ENCODE results near the gene SFN. TPM values are rescaled to one million over a fixed set of nuclear protein-coding genes. Genes with fewer than 3 reads are reported as not detected.

SFN gene
- total RNA-seq, 4 donors from 2014 or later = 0.81 to 51.6 (median 6.9) TPM

DNA sequence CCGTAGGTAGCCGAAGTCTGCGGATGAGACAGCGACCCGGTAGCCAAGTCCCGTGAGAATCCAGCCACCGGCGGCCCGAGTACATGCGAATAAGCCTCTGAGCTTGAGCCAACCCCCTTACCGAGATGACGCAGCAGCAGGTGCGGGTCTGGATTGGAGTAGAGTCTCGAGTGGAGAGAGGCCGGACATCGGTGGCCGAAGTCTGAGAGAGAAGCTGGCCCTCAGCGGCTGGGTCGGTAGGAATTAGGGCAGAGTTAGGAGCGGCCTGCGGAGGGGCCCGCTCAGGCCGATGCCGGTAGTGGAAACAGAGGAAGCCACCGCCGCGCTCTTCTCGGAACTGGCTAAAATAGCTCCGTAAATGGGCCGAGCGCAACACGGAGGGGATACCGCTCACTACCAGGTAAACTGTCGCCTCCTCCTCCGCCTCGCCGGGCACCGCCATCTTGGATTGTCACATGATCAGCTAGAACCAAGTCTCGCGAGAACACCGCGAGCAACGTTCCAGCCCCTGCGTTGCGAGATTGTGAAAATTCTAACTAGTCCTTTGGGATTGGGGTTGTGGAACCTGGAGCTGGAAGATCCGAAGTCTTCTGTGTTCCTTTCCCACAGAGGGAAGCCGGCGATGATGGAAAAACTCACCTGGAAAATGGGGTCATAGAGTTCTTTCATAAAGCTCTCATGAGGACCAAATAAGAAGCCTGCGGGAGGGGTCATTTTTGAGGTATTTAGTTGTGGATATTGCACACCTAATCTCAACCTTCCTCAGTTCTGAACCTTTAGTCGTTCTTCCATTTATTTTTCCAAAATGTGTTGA, 37.3 kb downstream of the SFN start, which contains the start of gene GPATCH3:
GPATCH3 (minus strand) TSS at position 467 of the 814 bp plus-strand sequence; CDS start at position 442, 25 bp downstream.
- WGBS, 2 donors (ENCODE audit: low coverage in 1 of 2) = 1 to 2% methylated on average over 7 to 16 of the region's 50 CpGs
- Histone ChIP-seq H3K36me3 (peaks cover 0 to 37% of the 10 kb centered on the region in 2 donors), H3K27ac (peak within 1 kb of the TSS; percentile 79 to 86 (median 84)), H3K4me3 (peak within 1 kb of the TSS; percentile 83 to 86), H3K27me3 (no peaks in the 10 kb centered on the region), H3K4me1 (peaks cover 6 to 28% (median 10%) of the 10 kb centered on the region in 3 donors), H3K9me3 (no peaks in the 10 kb centered on the region)
- TF ChIP-seq EP300 (IDR thresholded peaks at IDR 0.05) (no peak), POLR2AphosphoS5 (IDR thresholded peaks at IDR 0.05) (peak; percentile 60), POLR2A (IDR thresholded peaks at IDR 0.05) (peak; percentile 35 to 39)
- TF ChIP-seq, protein P1, sequence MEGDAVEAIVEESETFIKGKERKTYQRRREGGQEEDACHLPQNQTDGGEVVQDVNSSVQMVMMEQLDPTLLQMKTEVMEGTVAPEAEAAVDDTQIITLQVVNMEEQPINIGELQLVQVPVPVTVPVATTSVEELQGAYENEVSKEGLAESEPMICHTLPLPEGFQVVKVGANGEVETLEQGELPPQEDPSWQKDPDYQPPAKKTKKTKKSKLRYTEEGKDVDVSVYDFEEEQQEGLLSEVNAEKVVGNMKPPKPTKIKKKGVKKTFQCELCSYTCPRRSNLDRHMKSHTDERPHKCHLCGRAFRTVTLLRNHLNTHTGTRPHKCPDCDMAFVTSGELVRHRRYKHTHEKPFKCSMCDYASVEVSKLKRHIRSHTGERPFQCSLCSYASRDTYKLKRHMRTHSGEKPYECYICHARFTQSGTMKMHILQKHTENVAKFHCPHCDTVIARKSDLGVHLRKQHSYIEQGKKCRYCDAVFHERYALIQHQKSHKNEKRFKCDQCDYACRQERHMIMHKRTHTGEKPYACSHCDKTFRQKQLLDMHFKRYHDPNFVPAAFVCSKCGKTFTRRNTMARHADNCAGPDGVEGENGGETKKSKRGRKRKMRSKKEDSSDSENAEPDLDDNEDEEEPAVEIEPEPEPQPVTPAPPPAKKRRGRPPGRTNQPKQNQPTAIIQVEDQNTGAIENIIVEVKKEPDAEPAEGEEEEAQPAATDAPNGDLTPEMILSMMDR (IDR thresholded peaks at IDR 0.05) = no peak
- ATAC-seq = peak; percentile 91

DNA sequence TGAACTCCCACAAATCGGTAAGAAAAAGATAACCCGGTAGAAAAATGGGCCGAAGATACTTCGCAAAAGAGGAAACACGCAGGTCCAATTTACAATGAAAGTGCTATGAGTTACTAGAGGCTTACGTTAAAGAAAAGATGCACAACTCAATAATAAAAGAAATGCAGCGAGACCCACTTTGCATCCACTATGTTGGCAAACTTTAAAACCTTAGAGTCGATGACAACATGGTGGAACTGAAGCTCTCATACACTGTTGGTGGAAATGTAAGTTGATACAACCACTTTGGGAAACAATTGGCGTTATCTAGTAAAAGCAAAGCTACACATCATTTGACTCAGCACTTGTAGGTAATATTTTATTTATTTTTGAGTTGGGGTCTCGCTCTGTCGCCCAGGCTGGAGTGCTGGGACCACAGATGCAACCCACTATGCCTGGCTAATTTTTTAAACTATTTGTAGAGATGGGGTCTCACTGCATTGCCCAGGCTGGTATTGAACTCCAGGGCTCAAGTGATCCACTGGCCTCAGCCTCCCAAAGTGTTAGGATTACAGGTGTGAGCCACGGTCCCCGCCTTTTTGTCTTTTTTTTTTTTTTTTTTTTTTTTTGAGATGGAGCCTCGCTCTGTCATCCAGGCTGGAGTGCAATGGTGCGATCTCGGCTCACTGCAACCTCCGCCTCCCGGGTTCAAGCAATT, 38.0 kb downstream of the SFN start:
- no peak for TF ChIP-seq POLR2A (IDR thresholded peaks at IDR 0.05)
- TF ChIP-seq, protein P1 (IDR thresholded peaks at IDR 0.05) = no peak
- no peak for TF ChIP-seq POLR2AphosphoS5 (IDR thresholded peaks at IDR 0.05)
- TF ChIP-seq EP300 (IDR thresholded peaks at IDR 0.05) = no peak
- Histone ChIP-seq H3K4me3 (peak overlapping the region; percentile 83 to 86), H3K27ac (peak overlapping the region; percentile 79 to 86 (median 84)), H3K36me3 (peaks cover 0 to 30% of the 10 kb centered on the region in 2 donors), H3K4me1 (peaks cover 6 to 28% (median 10%) of the 10 kb centered on the region in 3 donors), H3K9me3 (no peaks in the 10 kb centered on the region), H3K27me3 (no peaks in the 10 kb centered on the region)
- ATAC-seq = no peak
- 27 to 42% methylated on average over 9 to 10 of the region's 18 CpGs for whole genome bisulfite sequencing, 2 donors (ENCODE audit: low coverage in 1 of 2)

DNA sequence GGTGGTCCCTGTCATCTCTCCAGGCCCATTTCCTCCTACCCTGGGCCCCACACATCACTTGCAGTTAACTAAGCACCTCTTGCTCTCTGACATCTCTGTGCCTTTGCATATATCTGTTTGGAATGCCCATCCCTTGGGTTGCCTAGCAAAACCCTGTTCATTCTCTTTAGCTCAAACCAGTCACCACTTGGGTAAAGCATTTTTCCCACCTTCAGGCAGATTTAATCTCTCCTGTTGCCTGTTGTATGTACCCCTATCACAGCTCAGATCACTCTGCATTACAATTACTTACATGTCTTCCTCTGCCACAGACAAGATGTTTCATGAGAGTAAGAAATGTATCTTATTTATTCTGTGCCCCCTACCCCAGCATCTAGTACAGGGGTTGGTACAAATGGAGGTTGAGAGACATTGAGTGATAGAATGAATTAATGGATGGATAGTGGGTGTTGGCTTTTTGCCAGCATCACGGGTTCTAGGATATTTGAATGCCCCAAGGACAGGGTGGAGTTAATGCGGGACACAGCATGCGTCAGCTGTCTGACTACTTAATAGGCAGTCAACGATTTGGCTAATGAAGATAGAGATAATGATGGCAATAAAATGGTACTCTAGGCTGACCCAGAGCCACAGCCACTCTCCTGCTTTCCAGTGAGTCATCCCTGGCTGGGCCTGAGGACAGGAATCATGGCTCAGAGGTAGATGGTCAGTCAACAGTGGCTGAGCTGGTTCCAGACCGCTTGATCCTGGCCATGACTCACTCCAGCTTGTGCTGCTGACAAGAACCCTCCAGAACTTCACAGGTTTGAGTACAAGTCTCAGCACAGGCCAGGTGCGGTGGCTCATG, 44.3 kb downstream of the SFN start:
- no peak overlapping the region for H3K27ac ChIP-seq
- H3K4me1 ChIP-seq = no peaks in the 10 kb centered on the region
- no peak overlapping the region for H3K4me3 ChIP-seq
- ATAC-seq = no peak
- no peaks in the 10 kb centered on the region for H3K9me3 ChIP-seq
- H3K36me3 ChIP-seq = no peaks in the 10 kb centered on the region
- H3K27me3 ChIP-seq = no peaks in the 10 kb centered on the region
- TF ChIP-seq, protein P1 (IDR thresholded peaks at IDR 0.05) = no peak
- WGBS, 2 donors (ENCODE audit: low coverage in 1 of 2) = 52 to 61% methylated on average over 4 to 5 of the region's 6 CpGs

DNA sequence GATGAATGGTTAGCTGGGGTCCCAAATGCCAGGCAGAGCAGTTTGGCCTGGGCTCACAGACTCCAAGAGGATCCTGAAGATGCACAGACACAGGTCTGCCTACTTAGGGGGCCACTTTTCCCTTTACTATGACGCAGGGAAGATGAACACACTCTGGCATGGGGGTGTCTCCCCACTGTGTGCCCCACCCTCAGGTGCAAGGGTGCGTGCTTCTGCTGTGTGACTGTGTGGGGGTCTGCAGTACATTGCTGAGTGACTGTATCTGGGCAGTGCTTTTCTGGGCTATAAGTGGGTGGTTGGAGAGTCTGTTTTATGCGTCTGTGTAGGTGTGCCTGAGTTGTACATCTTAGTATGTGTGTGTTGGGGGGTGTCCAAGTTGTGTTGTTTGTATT, 47.0 kb downstream of the SFN start:
- no peak for TF ChIP-seq POLR2A (IDR thresholded peaks at IDR 0.05)
- no peak for TF ChIP-seq EP300 (IDR thresholded peaks at IDR 0.05)
- TF ChIP-seq POLR2AphosphoS5 (IDR thresholded peaks at IDR 0.05) = no peak
- TF ChIP-seq, protein P1 (IDR thresholded peaks at IDR 0.05) = no peak
- Histone ChIP-seq H3K4me1 (no peaks in the 10 kb centered on the region), H3K36me3 (no peaks in the 10 kb centered on the region), H3K9me3 (no peaks in the 10 kb centered on the region), H3K4me3 (no peak overlapping the region), H3K27me3 (no peaks in the 10 kb centered on the region), H3K27ac (no peak overlapping the region)
- WGBS, 2 donors (ENCODE audit: low coverage in 1 of 2) = 64% methylated on average over 2 of the region's 3 CpGs; no CpG with 5 or more reads in 1 of the 2 donors
- ATAC-seq = no peak

Data from gastroesophageal sphincter (tissue), 4 donors.